ENCODE data around the gene MMP15. TPM values are rescaled to one million over a fixed set of nuclear protein-coding genes. Genes with fewer than 3 reads are reported as not detected.

The MMP15 gene
- total RNA-seq, 4 donors from 2014 or later: 2.9 to 6.5 (median 4.5) TPM

GRCh38 chr16:58034774-58035173, 9.2 kb downstream of the MMP15 start:
- Histone ChIP-seq H3K4me3 (no peak overlapping the region), H3K9me3 (no peaks in the 10 kb centered on the region), H3K27ac (no peak overlapping the region), H3K36me3 (peaks cover 0 to 24% (median 3%) of the 10 kb centered on the region in 3 donors), H3K27me3 (no peaks in the 10 kb centered on the region), H3K4me1 (peaks cover 0 to 44% (median 0%) of the 10 kb centered on the region in 3 donors)
- WGBS, 2 donors: 57 to 88% methylated on average over 1 to 11 of the region's 11 CpGs
- TF ChIP-seq POLR2A (IDR thresholded peaks at IDR 0.05): no peak
- no peak for TF ChIP-seq CTCF (IDR thresholded peaks at IDR 0.05)
- intact Hi-C loops (cut with DNase I): no loop called here
- DNase-seq: no peak

GRCh38 chr16:58035356-58036170, 10.0 kb downstream of the MMP15 start:
- Histone ChIP-seq H3K9me3 (no peaks in the 10 kb centered on the region), H3K4me3 (no peak overlapping the region), H3K36me3 (peaks cover 0 to 32% (median 3%) of the 10 kb centered on the region in 3 donors), H3K27me3 (no peaks in the 10 kb centered on the region), H3K4me1 (peaks cover 0 to 42% (median 0%) of the 10 kb centered on the region in 3 donors), H3K27ac (no peak overlapping the region)
- WGBS, 2 donors: 86 to 91% methylated on average over 4 to 9 of the region's 14 CpGs
- TF ChIP-seq CTCF (IDR thresholded peaks at IDR 0.05): no peak
- TF ChIP-seq POLR2A (IDR thresholded peaks at IDR 0.05): no peak
- DNase-seq: no peak
- intact Hi-C loops (cut with DNase I): no loop called here

- 92 to 97% methylated on average over 6 of the region's 6 CpGs for WGBS, 2 donors
- intact Hi-C loops (cut with DNase I): no loop called here
- no peak overlapping the region for H3K27ac ChIP-seq
Measured at GRCh38 chr16:58036943-58037342, 11.4 kb downstream of the MMP15 start.

GRCh38 chr16:58037365-58038057, 12.0 kb downstream of the MMP15 start:
- H3K27ac ChIP-seq: no peak overlapping the region
- WGBS, 2 donors: 94 to 96% methylated on average over 7 to 11 of the region's 16 CpGs
- H3K4me1 ChIP-seq: peaks cover 0 to 22% (median 0%) of the 10 kb centered on the region in 3 donors
- DNase-seq: no peak
- H3K36me3 ChIP-seq: peaks cover 0 to 50% (median 3%) of the 10 kb centered on the region in 3 donors
- no peaks in the 10 kb centered on the region for H3K9me3 ChIP-seq
- intact Hi-C loops (cut with DNase I): no loop called here
- no peaks in the 10 kb centered on the region for H3K27me3 ChIP-seq
- no peak overlapping the region for H3K4me3 ChIP-seq
- TF ChIP-seq CTCF (IDR thresholded peaks at IDR 0.05) (no peak), POLR2A (IDR thresholded peaks at IDR 0.05) (no peak)

More at GRCh38 chr16:58036943-58037342, 11.4 kb downstream of the MMP15 start:
- H3K9me3 ChIP-seq: no peaks in the 10 kb centered on the region
- no peak overlapping the region for H3K4me3 ChIP-seq
- H3K36me3 ChIP-seq: peaks cover 0 to 45% (median 3%) of the 10 kb centered on the region in 3 donors
- peaks cover 0 to 28% (median 0%) of the 10 kb centered on the region in 3 donors for H3K4me1 ChIP-seq
- TF ChIP-seq POLR2A (IDR thresholded peaks at IDR 0.05) (no peak), CTCF (IDR thresholded peaks at IDR 0.05) (no peak)
- DNase-seq: no peak
- no peaks in the 10 kb centered on the region for H3K27me3 ChIP-seq

- Histone ChIP-seq H3K4me1 (peaks cover 0 to 15% (median 0%) of the 10 kb centered on the region in 3 donors), H3K9me3 (no peaks in the 10 kb centered on the region), H3K27ac (no peak overlapping the region), H3K36me3 (peaks cover 0 to 57% (median 3%) of the 10 kb centered on the region in 3 donors), H3K27me3 (no peaks in the 10 kb centered on the region), H3K4me3 (no peak overlapping the region)
- intact Hi-C loops (cut with DNase I): no loop called here
- no peak for TF ChIP-seq CTCF (IDR thresholded peaks at IDR 0.05)
- no peak for TF ChIP-seq POLR2A (IDR thresholded peaks at IDR 0.05)
- WGBS, 2 donors: 80 to 88% methylated on average over 2 to 8 of the region's 20 CpGs
- no peak for DNase-seq
Measured at GRCh38 chr16:58038219-58038641, 12.7 kb downstream of the MMP15 start.
